ENCODE data around the gene SLC1A7. TPM values are rescaled to one million over a fixed set of nuclear protein-coding genes. Genes with fewer than 3 reads are reported as not detected.

Gene SLC1A7
- total and polyA plus RNA-seq, 7 donors = 0.16 to 1.6 (median 0.85) TPM; not detected in 1

DNA sequence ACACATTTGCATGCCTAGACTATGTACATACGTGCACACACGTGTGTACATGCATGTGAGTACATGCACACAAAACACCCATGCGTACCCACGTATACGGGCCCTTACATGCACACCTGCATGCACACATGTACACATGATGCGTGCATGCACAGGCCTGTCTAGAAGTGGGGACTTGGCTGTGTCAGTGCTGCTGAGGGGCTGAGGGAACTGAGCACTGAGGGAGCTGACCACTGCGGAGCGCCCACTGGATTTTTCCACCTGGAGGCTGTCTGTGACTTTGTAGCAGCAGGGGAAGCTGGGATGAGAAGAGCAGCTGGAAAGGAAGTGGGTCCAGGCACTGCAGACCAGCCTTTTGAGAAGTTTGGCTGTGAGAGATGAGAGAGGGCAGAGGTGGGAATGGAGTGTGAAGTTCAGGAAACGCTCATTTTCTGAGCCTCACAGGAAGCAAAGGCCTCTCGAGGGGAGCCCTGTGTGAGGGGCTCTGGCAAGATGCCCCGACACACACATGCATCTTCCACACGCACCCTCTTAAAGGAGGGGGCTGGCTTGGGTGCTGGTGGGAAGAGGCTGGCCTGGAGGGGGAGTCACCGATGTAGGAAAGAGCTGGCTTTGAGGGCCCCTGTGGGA lies 59.5 kb downstream of the SLC1A7 start:
- DNase-seq = no peak
- Histone ChIP-seq H3K9me3 (no peaks in the 10 kb centered on the region), H3K27me3 (no peaks in the 10 kb centered on the region), H3K4me1 (no peaks in the 10 kb centered on the region), H3K4me3 (no peak overlapping the region), H3K36me3 (peaks cover 28 to 78% (median 50%) of the 10 kb centered on the region in 4 donors), H3K27ac (no peak overlapping the region)
- intact Hi-C loops (cut with DNase I) = no loop called here
- WGBS, 2 donors = 84 to 90% methylated on average over 13 of the region's 13 CpGs
- TF ChIP-seq EP300 (IDR thresholded peaks at IDR 0.05) = no peak
- TF ChIP-seq, protein P1, sequence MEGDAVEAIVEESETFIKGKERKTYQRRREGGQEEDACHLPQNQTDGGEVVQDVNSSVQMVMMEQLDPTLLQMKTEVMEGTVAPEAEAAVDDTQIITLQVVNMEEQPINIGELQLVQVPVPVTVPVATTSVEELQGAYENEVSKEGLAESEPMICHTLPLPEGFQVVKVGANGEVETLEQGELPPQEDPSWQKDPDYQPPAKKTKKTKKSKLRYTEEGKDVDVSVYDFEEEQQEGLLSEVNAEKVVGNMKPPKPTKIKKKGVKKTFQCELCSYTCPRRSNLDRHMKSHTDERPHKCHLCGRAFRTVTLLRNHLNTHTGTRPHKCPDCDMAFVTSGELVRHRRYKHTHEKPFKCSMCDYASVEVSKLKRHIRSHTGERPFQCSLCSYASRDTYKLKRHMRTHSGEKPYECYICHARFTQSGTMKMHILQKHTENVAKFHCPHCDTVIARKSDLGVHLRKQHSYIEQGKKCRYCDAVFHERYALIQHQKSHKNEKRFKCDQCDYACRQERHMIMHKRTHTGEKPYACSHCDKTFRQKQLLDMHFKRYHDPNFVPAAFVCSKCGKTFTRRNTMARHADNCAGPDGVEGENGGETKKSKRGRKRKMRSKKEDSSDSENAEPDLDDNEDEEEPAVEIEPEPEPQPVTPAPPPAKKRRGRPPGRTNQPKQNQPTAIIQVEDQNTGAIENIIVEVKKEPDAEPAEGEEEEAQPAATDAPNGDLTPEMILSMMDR (IDR thresholded peaks at IDR 0.05) = no peak

- Histone ChIP-seq H3K4me1 (no peaks in the 10 kb centered on the region), H3K9me3 (no peaks in the 10 kb centered on the region), H3K27me3 (no peaks in the 10 kb centered on the region), H3K36me3 (peaks cover 28 to 93% (median 57%) of the 10 kb centered on the region in 4 donors), H3K4me3 (no peak overlapping the region), H3K27ac (no peak overlapping the region)
- TF ChIP-seq POLR2AphosphoS5 (IDR thresholded peaks at IDR 0.05) (no peak), EP300 (IDR thresholded peaks at IDR 0.05) (no peak), POLR2A (IDR thresholded peaks at IDR 0.05) (no peak)
- TF ChIP-seq, protein P1 (IDR thresholded peaks at IDR 0.05) = no peak
- intact Hi-C loops (cut with DNase I) = no loop called here
- WGBS, 2 donors = 86% methylated on average over 14 of the region's 14 CpGs
- DNase-seq = no peak
Measured at GRCh38 chr1:53081384-53082066, 60.9 kb downstream of the SLC1A7 start.

GRCh38 chr1:53080769-53081168 lies 61.7 kb downstream of the SLC1A7 start:
- Histone ChIP-seq H3K27ac (no peak overlapping the region), H3K27me3 (no peaks in the 10 kb centered on the region), H3K9me3 (no peaks in the 10 kb centered on the region), H3K36me3 (peaks cover 28 to 88% (median 57%) of the 10 kb centered on the region in 4 donors), H3K4me1 (no peaks in the 10 kb centered on the region), H3K4me3 (no peak overlapping the region)
- TF ChIP-seq POLR2AphosphoS5 (IDR thresholded peaks at IDR 0.05) (no peak), POLR2A (IDR thresholded peaks at IDR 0.05) (no peak), EP300 (IDR thresholded peaks at IDR 0.05) (no peak)
- TF ChIP-seq, protein P1 (IDR thresholded peaks at IDR 0.05) = no peak
- no peak for DNase-seq
- intact Hi-C loops (cut with DNase I) = no loop called here
- WGBS, 2 donors = 80 to 86% methylated on average over 15 of the region's 15 CpGs

GRCh38 chr1:53080041-53080440 lies 62.4 kb downstream of the SLC1A7 start:
- intact Hi-C loops (cut with DNase I) = no loop called here
- TF ChIP-seq, protein P1 (IDR thresholded peaks at IDR 0.05) = no peak
- TF ChIP-seq POLR2AphosphoS5 (IDR thresholded peaks at IDR 0.05) = no peak
- no peak for TF ChIP-seq POLR2A (IDR thresholded peaks at IDR 0.05)
- TF ChIP-seq EP300 (IDR thresholded peaks at IDR 0.05) = no peak
- no peaks in the 10 kb centered on the region for H3K9me3 ChIP-seq
- H3K36me3 ChIP-seq = peaks cover 27 to 81% (median 53%) of the 10 kb centered on the region in 4 donors
- no peak overlapping the region for H3K4me3 ChIP-seq
- DNase-seq = no peak
- 54 to 82% methylated on average over 3 of the region's 3 CpGs for WGBS, 2 donors
- H3K4me1 ChIP-seq = no peaks in the 10 kb centered on the region
- no peaks in the 10 kb centered on the region for H3K27me3 ChIP-seq
- H3K27ac ChIP-seq = no peak overlapping the region

Measured in sigmoid colon (tissue), 7 donors.